Glutamatergic neuron (in vitro differentiated cells): ENCODE results near the gene POLD2. TPM values are rescaled to one million over a fixed set of nuclear protein-coding genes. Genes with fewer than 3 reads are reported as not detected.

Experiments used
- DNase-seq: peaks from one replicate; pipeline ENCODE4 v3.0.0; 2022
- H3K27ac Mint-ChIP-seq: one replicate; pipeline ENCODE4 v1.8.0; 2020; ENCODE audit warnings: mild to moderate bottlenecking, mixed read lengths, inconsistent platforms; ENCODE audit not compliant: unreplicated experiment
- H3K27me3 Mint-ChIP-seq: one replicate; pipeline ENCODE4 v1.8.0; 2020; ENCODE audit warnings: mild to moderate bottlenecking, moderate library complexity, mixed read lengths, inconsistent platforms; ENCODE audit not compliant: unreplicated experiment
- H3K36me3 Mint-ChIP-seq: one replicate; pipeline ENCODE4 v1.8.0; 2020; ENCODE audit warnings: mild to moderate bottlenecking, mixed read lengths, inconsistent platforms; ENCODE audit not compliant: unreplicated experiment
- H3K4me1 Mint-ChIP-seq: one replicate; pipeline ENCODE4 v1.8.0; 2020; ENCODE audit warnings: mild to moderate bottlenecking, low read depth, mixed read lengths, inconsistent platforms; ENCODE audit not compliant: unreplicated experiment
- H3K4me3 Mint-ChIP-seq: one replicate; pipeline ENCODE4 v1.8.0; 2020; ENCODE audit warnings: mild to moderate bottlenecking, mixed read lengths, inconsistent platforms; ENCODE audit not compliant: unreplicated experiment
- H3K9me3 Mint-ChIP-seq: one replicate; pipeline ENCODE4 v1.8.0; 2020; ENCODE audit warnings: mild to moderate bottlenecking, moderate library complexity, mixed read lengths, inconsistent platforms; ENCODE audit not compliant: unreplicated experiment
- CTCF ChIP-seq: fragments of 200-600 bp; sonication (generic); IDR thresholded peaks from one replicate; pipeline ENCODE4 v1.5.0; 2021; ENCODE audit not compliant: partially characterized antibody, unreplicated experiment
- total RNA-seq: library from RNA; stranded (reverse); fragmentation: NEBNext Ultra II Directional; extraction: Animal tissue kit (Norgen Biotek cat#: 25700); gene quantifications from one replicate; pipeline ENCODE4 v1.2.1, GENCODE V29; 2021; ENCODE audit not compliant: unreplicated experiment

POLD2 gene
- total RNA-seq, 1 donor from 2014 or later, result 71.2 TPM

- no peak overlapping the region for H3K4me3 Mint-ChIP-seq
- TF ChIP-seq CTCF, result no peak
- no peaks in the 10 kb centered on the region for H3K9me3 Mint-ChIP-seq
- no peak for DNase-seq
- no peaks in the 10 kb centered on the region for H3K4me1 Mint-ChIP-seq
- no peaks in the 10 kb centered on the region for H3K27me3 Mint-ChIP-seq
- H3K36me3 Mint-ChIP-seq, result peaks cover 10% of the 10 kb centered on the region
- no peak overlapping the region for H3K27ac Mint-ChIP-seq
Observed at GRCh38 chr7:44163591-44163990, 40.2 kb upstream of the POLD2 start.

GRCh38 chr7:44162785-44163395, 39.5 kb upstream of the POLD2 start:
- H3K4me1 Mint-ChIP-seq, result peaks cover 4% of the 10 kb centered on the region
- no peak for DNase-seq
- H3K4me3 Mint-ChIP-seq, result no peak overlapping the region
- TF ChIP-seq CTCF, result no peak
- no peak overlapping the region for H3K27ac Mint-ChIP-seq
- H3K27me3 Mint-ChIP-seq, result peaks cover 2% of the 10 kb centered on the region
- peaks cover 10% of the 10 kb centered on the region for H3K36me3 Mint-ChIP-seq
- peaks cover 2% of the 10 kb centered on the region for H3K9me3 Mint-ChIP-seq

- H3K27ac Mint-ChIP-seq, result no peak overlapping the region
- no peak for TF ChIP-seq CTCF
- no peak overlapping the region for H3K4me3 Mint-ChIP-seq
- peaks cover 8% of the 10 kb centered on the region for H3K4me1 Mint-ChIP-seq
- peaks cover 10% of the 10 kb centered on the region for H3K36me3 Mint-ChIP-seq
- peaks cover 3% of the 10 kb centered on the region for H3K9me3 Mint-ChIP-seq
- no peak for DNase-seq
- peaks cover 3% of the 10 kb centered on the region for H3K27me3 Mint-ChIP-seq
Observed at GRCh38 chr7:44162179-44162578, 38.8 kb upstream of the POLD2 start.

GRCh38 chr7:44161371-44161770, 38.0 kb upstream of the POLD2 start:
- H3K27me3 Mint-ChIP-seq, result peaks cover 3% of the 10 kb centered on the region
- no peak overlapping the region for H3K27ac Mint-ChIP-seq
- DNase-seq, result no peak
- peaks cover 11% of the 10 kb centered on the region for H3K4me1 Mint-ChIP-seq
- H3K4me3 Mint-ChIP-seq, result no peak overlapping the region
- TF ChIP-seq CTCF, result no peak
- peaks cover 3% of the 10 kb centered on the region for H3K9me3 Mint-ChIP-seq
- H3K36me3 Mint-ChIP-seq, result peaks cover 10% of the 10 kb centered on the region

GRCh38 chr7:44159824-44160630, 36.7 kb upstream of the POLD2 start:
- Mint-ChIP-seq H3K9me3 (peaks cover 6% of the 10 kb centered on the region), H3K27ac (no peak overlapping the region), H3K4me1 (peaks cover 15% of the 10 kb centered on the region), H3K27me3 (peaks cover 3% of the 10 kb centered on the region), H3K36me3 (peaks cover 10% of the 10 kb centered on the region), H3K4me3 (no peak overlapping the region)
- no peak for DNase-seq
- no peak for TF ChIP-seq CTCF
